ENCODE data around the gene CRISPLD2.

The CRISPLD2 gene

DNA sequence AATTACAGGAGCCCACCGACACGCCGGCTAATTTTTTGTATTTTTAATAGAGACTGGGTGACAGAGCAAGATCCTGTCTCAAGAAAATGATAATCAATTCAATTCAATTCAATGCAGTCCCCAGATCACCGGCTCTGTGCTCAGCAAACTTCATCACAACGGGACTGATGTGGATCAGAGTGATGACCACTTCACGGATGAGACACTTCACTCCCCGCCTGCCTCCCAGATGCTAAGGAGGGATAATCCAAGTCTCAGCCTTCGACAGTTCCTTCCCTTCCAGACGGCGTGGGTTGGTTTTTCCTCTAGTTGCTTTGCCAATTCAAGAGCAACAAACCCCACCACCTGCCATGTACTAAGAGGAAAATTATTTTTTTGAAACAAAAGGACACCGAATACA lies 97.7 kb downstream of the CRISPLD2 start:
- DNase-seq = no peak

DNA sequence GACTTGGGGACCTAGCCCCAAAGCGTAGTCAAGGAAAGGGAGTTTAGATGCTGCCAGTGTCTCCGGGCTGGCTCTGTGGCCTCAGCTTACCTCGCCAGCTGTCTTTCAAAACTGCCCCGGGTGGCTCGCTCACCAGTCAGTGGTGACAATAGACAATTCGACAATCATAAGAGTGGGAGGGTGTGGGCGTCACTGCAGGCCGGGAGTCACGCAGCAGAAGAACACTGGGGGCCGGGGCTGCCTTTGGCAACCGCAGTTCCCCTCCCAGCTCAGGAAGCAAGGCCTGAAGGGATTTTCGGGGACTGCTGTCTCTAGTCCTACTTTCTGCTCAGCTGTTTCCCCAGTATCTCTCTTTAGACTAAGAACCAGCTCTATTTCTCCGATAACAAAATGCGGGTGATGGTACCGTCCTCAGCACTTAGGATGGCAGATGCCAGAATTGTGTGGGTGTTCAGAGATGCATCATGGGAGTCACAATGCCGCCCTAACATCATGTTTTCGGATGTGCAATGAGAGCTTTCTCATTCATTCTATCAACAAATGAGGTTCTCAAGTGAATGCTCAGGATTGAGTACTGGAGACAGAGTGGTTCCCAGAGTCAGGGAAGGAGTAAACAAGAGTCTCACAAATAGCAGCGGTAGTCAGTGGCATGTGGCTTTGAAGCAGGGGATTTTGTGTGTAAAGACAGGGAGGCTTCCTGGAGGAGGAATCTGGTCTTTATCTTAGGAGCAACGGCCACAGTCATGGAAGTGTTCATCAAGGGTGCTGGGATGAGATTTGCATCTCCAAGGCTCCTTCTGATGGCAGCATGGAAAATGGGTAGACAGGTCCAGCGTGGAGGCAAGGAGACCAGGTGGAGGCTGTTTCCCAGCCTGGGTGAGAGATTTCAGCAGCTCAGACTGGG lies 98.5 kb downstream of the CRISPLD2 start:
- DNase-seq = no peak

DNA sequence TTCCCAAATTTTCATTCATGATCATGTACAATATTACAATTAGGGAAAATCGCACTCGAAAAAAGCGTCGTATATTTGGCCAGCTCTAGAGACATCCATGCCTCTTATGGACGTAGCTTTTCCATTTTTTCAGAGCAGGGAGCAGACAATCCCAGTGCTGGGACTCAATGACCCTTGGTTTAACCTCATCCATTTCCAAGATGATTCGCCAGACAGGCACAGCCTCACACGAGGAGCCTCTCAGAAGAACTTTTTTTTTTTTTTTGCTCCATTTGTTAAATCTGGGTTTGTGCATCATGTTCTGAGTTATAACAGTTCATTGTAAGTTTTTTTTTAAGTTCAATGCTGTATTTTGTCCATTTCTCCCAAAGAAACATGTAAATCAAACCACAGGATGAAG lies 99.5 kb downstream of the CRISPLD2 start:
- no peak for DNase-seq

DNA sequence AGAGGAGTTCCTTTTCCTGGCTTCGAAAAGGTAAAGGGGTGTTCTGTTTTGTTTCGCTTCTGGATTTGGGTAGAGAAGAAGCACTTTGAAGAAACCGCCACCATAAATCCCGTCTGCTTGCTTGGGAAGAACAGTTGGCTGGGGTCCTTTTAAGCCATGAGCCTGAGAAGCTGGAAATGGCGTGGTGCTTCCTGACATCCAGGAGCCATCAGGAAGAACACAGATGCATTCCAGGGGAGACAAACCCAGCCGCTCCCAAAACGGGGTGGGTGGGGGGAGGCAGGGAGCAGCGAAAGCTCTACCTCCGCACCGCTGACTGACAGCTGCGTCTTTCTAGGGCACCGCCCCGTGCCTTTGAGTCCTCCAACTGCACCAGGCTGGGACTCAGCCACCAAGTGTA lies 99.9 kb downstream of the CRISPLD2 start:
- DNase-seq = no peak

DNA sequence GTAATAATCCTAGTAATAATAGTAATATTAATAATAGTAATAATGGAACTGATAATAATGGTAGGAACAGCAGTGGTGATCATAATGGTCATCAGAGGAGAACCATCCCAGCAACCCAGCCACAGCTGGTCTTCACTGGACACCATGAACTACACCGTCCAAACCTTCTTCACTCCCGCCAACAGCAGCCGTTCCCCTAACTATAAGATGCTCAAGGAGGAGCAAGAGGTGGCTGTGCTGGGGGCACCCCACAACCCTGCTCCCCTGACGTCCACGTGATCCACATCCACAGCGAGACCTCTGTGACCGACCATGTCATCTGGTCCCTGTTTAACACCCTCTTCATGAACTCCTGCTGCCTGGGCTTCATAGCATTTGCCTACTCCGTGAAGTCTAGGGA lies 100.5 kb downstream of the CRISPLD2 start:
- DNase-seq = no peak

DNA sequence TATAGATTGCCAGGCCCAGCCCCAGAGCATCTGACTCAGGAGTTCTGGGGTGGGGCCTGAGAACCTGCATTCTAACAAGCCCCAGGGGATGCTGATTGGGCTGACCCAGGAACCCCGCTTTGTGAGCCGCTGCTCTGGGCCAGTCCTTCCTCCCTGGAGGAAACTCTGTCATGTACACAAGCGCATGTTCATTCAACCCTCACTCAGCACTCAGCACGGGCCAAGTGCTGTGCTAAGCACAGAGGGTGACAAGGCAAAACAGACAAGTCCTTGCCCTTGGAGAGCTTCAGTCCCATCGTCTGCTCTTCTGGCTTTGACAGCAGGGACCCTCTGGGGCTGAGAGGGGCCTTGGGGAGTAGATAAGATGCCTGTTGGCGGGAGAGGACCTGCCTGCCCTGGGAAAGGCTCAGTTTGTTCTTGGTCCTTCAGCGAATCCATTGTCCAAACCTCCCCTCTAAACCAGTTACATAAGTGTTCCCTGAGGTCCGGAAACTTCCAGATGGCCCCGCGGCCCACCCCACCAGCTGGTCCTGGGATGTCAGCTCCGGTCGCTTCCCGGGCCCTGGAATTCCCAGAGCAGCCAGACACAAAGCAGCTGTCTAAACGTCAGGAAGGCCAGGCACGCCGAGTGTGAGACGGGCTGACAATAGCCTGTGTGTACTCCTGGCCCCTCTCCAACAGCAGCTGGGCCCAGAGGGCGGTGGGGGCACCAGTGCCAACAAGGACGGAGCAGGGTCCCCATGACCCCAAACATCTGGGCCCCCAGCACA lies 102.8 kb downstream of the CRISPLD2 start:
- DNase-seq = no peak

DNA sequence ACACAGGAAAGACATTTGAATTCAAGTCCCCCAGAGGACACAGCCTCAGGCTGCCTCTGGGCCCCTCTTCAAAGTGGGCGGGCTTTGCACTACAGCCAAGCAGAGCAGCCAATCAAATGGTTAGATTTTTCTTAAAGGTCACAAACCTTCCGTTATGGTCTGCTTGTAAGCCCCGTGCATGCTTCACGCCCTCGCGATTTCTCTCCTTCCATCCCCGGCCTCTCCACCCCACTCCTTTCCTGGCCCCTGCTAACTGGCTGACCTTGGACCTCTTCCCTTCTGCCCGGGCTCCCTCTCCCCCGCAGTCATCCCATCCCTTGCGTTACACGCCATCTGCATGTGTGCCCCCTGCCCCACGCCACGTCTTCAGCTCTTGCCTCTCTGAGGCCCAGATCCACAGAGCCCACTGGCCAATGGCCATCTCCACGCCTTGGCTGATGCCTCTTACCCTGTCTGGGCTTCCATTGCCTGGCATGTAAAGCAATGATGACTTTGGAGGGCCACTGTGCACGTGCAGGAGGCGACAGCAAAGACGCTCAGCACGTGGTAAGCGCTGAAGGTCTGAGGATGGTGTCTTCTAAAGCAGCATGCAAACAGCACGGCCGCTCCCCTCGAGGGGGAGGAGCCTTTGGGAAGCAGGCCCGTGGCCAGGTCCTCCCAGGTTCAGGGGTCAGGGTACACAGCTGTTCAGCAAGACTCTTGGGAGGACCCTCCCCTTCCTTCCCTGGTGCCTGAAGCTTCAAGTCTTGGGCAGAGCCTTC lies 104.7 kb downstream of the CRISPLD2 start:
- no peak for DNase-seq

DNA sequence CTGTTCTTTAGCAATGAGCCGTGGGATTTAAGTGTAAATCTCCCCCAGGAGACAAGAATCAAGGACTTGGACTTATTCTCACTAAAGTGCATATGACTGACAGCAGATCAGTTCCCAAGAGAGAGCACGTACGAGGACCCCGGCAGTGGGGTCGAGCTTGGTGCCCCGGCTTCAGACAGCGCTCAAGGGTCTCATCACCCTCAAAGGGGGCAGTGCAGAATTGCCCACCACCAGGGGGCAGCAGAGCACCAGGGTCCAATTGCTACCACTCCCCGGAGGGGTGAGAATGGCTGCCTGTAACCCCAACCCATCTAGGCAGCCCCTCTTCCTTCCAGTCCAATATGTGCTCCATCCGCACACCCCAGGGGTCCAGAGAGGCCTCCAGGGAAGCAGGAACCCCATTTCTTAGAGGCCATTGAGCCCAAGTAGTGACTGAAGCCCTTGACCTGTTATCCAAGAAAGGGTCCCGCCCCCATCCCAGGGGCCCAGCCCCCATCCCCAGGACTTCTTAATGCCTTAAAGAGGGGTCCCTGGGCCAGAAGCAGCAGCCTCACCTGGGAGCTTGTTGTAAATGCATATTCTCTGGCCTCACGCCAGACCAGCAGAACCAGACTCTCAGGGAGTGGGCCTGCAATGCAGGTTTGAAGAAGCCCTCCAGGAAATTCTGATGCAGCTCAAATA lies 105.4 kb downstream of the CRISPLD2 start:
- DNase-seq = no peak

DNA sequence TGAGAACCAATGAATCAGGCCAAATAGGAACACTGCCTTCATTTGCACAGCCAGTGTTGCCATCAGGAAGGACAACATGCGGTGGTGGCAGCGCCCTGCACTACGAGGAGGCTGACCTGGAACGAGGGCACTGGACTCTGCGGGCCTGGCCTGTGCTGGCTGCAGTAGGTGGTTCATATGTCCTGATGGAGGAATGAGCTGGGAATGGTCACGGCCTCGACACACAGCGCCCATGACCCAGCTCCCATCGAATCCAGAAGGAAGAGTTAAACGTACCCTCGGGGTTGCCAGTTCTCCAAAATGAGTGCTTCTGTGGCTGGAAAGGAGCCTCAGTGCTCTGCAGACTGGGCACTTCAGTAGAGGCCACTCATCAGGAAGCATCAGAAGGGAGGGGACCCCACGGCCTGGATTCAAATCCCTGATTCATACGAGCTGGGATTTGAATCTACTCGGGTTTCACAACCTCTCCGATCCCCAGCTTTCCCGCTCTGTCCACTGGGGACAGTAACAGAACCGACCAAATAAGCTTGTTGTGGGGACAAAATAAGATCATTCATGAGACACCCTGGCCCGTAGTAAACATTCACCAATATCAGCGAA lies 106.1 kb downstream of the CRISPLD2 start:
- DNase-seq = no peak

DNA sequence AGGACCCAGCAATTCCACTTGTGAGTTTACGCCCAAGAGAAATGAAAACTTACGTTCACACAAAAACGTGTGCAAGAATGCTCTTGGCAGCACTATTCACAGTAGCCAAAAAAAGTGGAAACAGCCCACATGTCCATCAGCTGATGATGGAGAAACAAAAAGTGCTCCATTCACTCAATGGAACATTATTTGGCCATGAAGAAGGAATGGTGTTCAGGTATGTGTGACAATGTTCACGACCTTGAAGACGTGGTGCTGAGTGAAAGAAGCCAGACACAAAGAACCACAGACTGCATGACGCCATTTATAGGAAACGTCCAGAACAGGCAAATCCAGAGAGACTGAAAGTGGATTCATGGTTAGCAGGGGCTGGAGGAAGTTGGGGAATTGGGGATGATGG lies 106.7 kb downstream of the CRISPLD2 start:
- DNase-seq = no peak

DNA sequence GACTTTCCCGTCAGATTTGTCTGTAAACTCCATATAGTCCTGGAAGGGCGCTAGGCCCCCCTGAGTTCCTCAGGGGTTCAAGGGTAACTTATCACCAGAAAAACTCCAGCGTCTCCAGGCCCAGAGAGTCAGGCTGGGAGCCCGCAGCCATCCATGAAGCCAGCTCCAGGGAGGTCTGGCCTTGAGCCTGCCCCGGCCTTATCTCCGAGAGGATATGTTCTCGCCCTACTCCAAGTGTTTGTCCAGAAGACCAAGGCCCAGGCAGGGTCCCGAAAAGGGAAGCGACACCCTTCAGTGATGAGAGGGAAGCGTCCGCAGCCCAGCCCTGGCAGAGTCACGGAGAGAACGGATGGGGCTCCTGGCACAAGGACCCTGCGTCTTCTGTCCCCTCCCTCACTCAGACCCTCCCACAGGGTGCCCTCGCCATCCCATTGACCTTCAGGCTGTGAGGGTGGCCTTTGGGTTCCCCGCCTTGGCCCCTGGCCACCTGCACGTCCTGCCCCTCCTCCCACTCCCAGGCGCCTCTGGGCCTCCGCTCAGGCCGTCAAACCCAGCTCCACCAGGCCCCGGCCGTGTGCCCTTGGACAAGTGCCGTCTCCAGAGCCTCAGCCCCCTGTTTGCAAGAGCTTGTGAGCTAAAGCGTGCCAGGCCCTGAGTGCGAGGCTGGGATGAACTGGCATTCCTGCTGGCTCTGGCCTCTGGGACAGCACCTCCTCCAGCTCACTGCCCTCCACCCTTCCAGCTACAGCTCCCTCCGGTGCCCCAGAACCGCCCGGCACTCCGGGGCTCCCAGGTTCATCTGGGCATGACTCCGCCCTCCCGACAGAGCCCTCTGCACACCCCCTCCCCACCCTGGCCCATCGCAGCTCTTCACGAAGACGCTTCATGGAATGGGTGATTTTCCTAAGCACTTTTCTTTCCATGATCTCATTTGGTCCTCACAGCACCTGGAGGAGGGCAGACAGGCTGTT lies 108.1 kb downstream of the CRISPLD2 start:
- no peak for DNase-seq

DNA sequence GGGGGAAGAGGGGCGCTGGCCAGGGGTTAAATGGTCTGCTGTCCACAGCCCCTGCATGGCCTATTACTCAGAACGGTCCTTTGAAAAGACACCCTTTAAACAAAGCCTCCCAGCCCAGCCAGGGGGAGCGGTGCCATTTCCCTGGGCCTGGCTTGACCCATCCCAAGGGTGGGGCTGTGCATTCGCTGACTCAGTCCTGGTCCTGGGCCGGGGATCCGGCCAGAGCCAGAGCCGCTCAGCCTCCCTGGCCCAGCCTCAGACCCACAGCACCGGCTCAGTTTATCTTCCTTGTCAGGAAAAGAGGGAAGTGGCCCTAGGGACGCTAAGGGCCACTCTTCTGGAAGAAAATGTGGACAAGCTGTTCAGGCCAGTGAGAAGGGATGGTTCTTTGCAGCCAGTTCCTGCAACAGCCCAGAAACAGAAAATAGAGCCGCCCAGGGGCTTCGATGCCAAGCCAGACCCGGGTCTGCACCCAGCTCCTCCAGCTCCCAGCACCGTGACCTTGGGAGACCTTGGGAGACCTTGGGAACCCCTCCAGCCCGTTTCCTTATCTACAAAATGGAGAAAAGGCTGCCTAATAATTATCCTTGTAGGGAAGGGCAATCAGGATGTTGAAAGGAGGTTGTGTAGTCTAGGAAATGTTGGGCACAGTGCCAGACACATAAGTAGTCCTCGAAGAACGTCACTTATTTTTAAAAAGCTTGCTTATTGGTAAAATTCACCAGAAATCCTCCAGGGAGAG lies 109.1 kb downstream of the CRISPLD2 start:
- DNase-seq = no peak

DNA sequence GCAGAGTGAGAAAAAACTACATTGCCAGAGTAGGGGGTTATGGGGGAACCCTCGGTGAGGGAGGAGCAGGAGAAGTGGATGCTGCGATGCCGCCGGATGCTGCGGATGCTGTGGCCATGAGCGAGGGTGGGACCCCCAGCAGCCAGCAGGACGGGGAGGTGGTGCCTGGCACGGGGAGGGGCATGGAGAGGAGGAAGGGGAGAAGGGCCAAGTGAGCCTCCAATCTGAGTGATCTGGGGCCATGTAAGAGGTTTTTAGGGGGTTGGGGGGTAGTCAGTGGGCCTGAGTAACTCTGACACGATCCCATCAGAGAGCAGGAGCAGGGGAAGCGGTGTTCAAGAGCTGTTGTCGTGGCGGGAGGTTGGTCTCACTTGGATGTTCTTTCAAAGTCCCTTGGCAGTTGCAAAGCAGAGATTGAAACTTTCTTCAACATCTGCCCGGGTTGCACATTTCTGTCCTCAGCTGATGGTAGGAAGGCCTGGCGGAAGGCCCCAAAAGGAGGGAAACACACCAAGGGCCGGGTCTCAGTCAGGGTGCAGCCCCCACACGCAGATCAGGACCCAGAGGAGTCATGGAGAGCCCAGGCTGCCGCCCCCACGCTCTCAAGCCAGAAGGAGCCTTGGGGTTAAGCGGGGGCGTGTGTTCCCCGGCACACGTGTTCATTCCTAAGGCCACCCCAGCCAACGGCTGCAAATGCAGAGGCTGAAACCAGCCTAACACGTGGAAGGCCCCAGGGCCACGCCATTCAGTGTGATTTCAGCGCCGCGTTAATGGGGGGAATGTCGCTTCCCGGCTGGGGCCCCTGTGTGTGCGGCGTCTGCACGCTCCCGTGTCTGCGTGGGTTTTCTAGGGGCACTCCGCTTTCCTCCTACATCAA lies 109.9 kb downstream of the CRISPLD2 start:
- no peak for DNase-seq

DNA sequence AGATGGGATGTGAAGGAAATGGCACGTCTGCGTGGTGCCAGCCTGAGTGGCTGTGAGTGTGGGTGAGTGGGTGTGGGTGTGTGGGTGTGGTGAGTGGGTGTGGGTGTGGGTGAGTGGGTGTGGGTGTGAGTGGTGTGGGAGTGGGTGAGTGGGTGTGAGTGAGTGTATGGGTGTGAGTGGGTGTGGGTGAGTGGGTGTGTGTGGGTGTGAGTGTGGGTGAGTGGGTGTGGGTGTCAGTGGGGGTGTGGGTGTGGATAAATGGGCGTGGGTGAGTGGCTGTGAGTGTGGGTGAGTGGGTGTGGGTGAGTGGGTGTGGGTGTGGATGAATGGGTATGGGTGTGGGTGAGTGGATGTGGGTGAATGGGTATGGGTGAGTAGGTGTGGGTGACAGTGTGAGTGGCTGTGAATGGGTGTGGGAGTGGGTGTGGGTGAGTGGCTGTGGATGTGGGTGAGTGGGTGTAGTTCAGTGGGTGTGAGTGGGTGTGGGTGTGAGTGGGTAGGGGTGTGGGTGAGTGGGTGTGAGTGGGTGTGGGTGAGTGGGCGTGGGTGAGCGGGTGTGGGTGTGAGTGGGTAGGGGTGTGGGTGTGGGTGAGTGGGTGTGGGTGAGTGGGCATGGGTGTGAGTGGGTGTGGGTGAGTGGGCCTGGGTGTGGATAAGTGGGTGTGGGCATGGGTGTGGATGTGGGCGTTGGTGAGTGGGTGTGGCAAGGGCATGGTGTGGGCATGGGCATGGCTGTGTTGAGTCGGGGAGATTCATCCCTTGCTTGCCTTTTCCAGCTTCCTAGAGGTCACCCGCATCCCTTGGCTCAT lies 110.7 kb downstream of the CRISPLD2 start:
- no peak for DNase-seq

DNA sequence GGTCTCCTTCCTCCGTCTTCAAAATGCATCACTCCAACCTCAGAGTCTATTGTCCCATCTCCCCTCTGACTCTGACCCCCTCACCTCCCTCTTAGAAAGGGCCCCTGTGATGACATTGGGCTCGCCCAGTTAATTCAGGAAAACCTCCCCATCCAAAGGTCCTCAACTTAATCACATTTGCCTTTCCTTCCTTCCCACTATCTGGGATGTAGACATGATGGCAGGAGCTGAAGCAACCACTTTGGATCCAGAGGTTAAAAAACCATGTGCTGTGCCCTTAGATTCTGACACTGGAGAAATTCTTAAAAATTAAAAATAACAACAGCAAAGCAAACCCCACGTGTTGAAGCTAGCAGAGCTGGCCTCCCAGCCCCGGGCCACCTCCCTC lies 111.3 kb downstream of the CRISPLD2 start:
- no peak for DNase-seq

DNA sequence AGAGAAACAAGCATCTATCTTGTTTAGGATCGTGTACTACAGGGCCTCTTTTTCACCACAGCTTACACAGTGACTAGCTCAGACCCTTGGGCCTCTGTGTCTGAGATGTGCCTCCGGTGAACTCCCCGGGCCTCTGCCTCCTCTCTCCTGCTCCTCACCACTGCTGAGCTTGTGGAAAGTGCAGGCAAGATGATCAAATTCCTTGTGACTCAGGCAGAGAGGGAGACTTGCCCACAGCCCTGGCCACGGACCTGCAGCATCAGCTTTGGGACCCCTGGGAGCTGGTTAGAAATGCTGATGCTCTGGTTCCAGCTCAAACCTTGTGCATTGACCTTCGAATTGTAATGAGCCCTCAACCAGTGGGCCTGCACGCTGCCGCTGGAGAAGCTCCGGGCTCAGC lies 111.7 kb downstream of the CRISPLD2 start:
- DNase-seq = no peak

DNA sequence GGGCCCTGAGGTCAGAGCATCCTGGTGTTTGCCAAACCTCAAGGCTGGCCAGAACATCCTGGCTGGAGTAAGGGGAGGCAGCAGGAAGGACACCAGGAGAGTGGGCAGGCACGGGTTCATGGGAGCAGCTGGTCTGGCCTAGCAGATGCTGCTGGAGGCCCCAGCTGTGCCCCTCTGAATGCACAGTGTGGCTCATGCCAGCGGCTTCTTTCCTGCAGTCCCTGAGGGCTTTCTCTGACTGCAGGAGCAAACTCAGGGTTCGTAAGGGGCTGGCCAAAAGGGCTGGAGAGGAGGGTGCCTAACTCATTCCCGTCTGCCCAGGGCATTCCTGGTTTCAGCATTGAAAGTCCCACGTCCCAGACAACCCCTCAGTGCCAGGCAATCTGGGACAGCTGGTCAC lies 112.9 kb downstream of the CRISPLD2 start:
- DNase-seq = no peak
